SK-N-SH (cell line): ENCODE measurements around the gene IFI6.

Experiments used
- ELF1 ChIP-seq: IDR thresholded peaks from 2 replicates; pipeline ENCODE4 v1.4.0; 2012
- EP300 ChIP-seq, 2 experiments: IDR thresholded peaks; 2 replicates each; pipeline versions ENCODE4 v1.4.0 to v1.6.1; 2012; ENCODE audit warnings: borderline replicate concordance in 1 of 2, low read depth in 1 of 2, low read length in 1 of 2
- FOXM1 ChIP-seq: IDR thresholded peaks from 2 replicates; pipeline ENCODE4 v1.4.0; 2012; ENCODE audit warnings: low read depth, mild to moderate bottlenecking
- TCF12 ChIP-seq: IDR thresholded peaks from 2 replicates; pipeline ENCODE4 v1.4.0; 2012
- TF ChIP-seq, protein P1 (sequence below): fragments of 200-600 bp; sonication (generic); IDR thresholded peaks from 2 replicates; pipeline ENCODE4 v1.6.1; 2017; ENCODE audit warnings: antibody characterized with exemption, mild to moderate bottlenecking, moderate library complexity

DNA sequence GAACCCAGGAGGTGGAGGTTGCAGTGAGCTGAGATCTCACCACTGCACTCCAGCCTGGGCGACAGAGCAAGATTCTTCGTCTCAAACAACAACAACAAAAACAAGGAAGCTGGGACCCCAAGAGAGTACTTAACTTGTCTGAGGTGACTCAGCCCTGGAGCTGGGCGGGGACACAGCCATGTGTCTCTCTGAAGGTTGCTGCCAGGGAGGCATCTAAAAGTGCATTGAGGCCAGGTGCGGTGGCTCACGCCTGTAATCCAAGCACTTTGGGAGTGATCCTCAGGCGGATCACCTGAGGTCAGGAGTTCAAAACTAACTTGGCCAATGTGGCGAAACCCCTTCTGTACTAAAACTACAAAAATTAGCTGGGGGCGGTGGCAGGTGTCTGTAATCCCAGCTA, 7.7 kb downstream of the IFI6 start:
- TF ChIP-seq, protein P1, sequence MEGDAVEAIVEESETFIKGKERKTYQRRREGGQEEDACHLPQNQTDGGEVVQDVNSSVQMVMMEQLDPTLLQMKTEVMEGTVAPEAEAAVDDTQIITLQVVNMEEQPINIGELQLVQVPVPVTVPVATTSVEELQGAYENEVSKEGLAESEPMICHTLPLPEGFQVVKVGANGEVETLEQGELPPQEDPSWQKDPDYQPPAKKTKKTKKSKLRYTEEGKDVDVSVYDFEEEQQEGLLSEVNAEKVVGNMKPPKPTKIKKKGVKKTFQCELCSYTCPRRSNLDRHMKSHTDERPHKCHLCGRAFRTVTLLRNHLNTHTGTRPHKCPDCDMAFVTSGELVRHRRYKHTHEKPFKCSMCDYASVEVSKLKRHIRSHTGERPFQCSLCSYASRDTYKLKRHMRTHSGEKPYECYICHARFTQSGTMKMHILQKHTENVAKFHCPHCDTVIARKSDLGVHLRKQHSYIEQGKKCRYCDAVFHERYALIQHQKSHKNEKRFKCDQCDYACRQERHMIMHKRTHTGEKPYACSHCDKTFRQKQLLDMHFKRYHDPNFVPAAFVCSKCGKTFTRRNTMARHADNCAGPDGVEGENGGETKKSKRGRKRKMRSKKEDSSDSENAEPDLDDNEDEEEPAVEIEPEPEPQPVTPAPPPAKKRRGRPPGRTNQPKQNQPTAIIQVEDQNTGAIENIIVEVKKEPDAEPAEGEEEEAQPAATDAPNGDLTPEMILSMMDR: no peak
- TF ChIP-seq TCF12 (no peak), EP300 (IDR thresholded peaks at IDR 0.05; ENCODE audit: borderline replicate concordance in 1 of 2, low read depth in 1 of 2, low read length in 1 of 2) (no peak), FOXM1 (no peak), ELF1 (no peak)
